ENCODE results near the gene FNDC11.
"Not testable (repeated sequence)": the region's sequence is repeated elsewhere in the genome, so short reads cannot be mapped to it uniquely, and the experiment has no call there.

Gene FNDC11

DNA sequence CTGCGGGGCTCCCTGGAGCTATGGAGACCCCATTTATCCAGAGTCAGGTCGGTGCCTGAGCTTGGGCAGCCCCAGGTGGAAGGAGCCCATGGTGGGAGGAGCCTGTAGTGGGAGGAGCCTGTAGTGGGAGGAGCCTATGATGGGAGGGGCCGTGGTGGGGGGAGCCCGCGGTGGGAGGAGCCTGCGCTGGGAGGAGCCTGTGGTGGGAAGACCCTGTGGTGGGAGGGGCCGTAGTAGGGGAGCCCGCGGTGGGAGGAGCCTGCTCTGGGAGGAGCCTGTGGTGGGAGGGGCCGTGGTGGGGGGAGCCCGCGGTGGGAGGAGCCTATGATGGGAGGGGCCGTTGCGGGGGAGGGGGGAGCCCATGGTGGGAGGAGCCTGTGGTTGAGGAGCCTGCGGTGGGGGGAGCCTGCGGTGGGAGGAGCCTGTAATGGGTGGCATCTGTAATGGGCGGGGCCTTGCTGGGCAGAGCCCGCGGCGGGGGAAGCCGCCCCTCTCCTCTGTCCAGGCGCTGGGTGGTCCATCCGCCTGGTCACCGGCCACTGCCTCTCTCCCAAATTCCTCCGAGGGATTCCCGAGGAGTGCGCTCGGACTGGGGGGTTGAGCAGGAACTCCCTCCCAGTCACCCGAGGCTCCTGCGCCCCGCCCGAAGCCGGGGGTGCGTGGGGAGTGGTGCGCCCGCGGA, 567 bp upstream of the FNDC11 start:
- peak; percentile 72 to 82 (median 81) for DNase-seq (ENCODE audit: low read depth in 3 of 3)

- DNase-seq (ENCODE audit: low read depth in 3 of 3), result no peak
Observed at GRCh38 chr20:63554361-63555278, 661 bp downstream of the FNDC11 start.

DNA sequence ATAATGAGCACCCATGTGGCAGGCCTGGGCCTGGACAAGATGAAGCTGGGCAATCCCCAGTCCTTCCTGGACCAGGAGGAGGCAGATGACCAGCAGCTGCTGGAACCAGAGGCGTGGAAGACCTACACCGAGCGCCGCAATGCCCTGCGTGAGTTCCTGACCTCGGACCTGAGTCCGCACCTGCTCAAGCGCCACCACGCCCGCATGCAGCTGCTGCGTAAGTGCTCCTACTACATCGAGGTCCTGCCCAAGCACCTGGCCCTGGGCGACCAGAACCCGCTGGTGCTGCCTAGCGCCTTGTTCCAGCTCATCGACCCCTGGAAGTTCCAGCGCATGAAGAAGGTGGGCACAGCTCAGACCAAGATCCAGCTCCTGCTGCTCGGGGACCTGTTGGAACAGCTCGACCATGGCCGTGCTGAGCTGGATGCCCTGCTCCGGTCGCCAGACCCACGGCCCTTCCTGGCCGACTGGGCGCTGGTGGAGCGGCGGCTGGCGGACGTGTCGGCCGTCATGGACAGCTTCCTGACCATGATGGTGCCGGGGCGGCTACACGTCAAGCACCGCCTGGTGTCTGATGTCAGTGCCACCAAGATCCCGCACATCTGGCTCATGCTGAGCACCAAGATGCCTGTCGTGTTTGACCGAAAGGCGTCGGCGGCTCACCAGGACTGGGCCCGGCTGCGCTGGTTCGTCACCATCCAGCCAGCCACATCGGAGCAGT, 1.9 kb downstream of the FNDC11 start:
- no peak for DNase-seq (ENCODE audit: low read depth in 3 of 3)

DNA sequence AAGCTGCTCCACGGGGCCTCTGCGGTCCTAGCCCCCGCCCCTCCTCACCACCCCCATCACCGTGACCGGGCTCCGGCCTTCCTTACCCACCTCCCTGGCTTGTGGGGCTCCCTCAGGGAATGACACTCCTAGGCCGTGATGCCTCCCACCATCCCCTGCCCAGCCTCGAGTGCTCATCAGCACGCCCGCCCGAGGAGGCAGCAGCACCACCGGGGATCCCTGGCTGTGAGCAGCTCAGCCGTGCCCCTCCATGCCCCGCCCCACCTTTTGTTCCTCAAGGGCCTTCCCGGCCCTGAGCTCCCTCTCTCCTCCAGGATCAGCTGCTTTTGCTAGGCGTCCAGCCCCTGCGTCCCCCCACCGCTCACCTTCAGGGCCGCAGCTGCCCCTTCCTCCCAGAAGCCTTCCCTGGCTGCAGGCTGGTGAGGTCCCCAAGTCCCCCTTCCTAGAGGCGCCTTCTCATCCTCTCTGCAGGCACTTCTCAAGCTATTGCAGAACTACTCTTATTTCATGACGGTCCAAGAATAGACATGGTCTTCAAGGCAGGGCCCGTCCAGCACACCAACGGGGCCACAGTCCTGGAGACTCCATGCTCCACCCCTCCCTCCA, 3.0 kb downstream of the FNDC11 start:
- no peak for DNase-seq (ENCODE audit: low read depth in 3 of 3)

- DNase-seq (ENCODE audit: low read depth in 3 of 3), result no peak
Observed at GRCh38 chr20:63557481-63557891, 3.5 kb downstream of the FNDC11 start.

- no peak for DNase-seq (ENCODE audit: low read depth in 3 of 3)
Observed at GRCh38 chr20:63558804-63559484, 5.0 kb downstream of the FNDC11 start.

DNA sequence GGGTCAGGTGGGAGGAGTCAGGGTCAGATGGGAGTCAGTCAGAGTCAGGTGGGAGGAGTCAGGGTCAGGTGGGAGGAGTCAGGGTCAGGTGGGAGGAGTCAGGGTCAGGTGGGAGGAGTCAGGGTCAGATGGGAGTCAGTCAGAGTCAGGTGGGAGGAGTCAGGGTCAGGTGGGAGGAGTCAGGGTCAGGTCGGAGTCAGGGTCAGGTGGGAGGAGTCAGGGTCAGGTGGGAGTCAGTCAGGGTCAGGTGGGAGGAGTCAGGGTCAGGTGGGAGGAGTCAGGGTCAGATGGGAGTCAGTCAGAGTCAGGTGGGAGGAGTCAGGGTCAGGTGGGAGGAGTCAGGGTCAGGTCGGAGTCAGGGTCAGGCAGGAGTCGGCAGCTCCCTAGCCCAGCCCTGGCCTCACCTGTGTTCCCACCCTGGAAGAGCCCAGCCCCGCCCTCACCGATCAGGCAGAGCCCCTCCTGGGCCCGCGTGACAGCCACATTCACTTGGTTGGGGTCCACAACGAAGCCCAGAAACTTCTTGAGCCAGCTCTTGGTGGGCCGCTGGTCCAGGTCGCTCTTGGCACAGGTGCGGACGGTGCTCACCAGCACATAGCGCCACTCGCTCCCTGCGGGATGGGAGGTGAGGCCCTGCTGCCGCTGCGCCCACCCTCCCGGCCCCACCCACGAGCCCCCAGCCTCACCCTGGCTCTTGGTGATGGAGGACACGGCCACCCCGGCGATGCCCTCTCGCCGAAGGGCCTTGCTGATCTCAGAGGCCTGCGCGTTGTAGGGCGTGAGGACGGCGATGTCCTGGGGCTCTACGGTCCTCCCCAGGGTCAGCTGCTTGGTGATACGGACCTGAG, 5.8 kb downstream of the FNDC11 start:
- not testable (repeated sequence) for DNase-seq (ENCODE audit: low read depth in 3 of 3)

DNA sequence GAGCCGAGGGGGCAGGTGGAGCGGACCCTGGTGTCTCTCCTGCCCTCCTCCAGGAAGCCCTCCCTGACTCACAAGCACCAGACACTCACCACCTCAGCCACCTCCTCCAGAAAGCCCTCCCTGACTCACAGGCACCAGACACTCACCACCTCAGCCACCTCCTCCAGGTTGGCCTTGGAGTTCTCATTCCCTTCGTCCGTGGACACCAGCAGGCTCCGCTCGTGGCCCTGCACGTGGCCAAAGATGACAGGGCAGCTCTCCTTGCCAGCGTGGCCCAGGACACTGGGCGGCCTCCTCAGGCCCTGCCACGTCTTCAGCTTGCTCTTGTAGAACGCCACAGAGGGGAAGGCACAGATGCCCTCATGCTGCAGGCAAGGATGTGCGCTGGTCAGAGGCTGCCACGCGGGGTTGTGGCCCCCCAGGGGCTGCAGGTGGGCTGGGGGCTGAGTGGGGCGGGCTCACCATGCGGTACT, 6.4 kb downstream of the FNDC11 start:
- DNase-seq (ENCODE audit: low read depth in 3 of 3), result no peak

DNA sequence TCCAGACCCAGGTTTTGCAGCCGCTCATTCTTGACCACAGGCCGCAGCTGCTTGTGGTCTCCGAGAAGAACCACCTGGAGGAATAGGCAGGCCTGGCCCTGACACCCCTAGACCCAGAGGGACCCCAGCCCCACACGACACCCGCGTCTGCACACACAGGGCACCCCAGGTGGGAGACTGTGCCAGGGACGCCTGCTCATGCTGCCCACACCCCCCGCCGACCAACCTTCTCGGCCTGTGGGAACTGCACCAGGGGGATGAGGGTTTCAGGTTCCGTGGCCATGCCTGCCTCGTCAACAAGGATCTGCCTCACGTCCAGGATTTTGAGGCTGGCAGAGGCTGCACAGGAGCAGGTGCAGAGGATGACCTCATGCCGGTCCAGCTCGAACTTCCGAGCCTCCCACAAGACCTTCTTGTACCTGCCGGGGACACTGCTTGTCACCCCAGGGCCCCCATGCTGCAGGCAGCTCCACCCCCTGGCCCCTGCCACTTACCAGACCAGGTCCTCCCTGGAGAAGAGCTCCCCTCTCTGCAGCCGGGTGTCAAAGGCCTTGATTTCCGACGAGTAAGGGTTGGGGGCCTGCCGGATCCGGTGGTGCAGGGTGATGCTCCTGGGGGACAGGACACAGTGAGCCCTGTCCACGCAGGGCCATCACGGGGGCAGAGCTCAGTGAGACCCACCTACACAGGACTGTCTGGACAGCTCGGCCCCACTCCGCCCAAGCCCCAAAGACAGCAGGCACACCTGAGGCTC, 7.1 kb downstream of the FNDC11 start:
- DNase-seq (ENCODE audit: low read depth in 3 of 3), result no peak

- DNase-seq (ENCODE audit: low read depth in 3 of 3), result no peak
Observed at GRCh38 chr20:63561624-63562396, 7.9 kb downstream of the FNDC11 start.

DNA sequence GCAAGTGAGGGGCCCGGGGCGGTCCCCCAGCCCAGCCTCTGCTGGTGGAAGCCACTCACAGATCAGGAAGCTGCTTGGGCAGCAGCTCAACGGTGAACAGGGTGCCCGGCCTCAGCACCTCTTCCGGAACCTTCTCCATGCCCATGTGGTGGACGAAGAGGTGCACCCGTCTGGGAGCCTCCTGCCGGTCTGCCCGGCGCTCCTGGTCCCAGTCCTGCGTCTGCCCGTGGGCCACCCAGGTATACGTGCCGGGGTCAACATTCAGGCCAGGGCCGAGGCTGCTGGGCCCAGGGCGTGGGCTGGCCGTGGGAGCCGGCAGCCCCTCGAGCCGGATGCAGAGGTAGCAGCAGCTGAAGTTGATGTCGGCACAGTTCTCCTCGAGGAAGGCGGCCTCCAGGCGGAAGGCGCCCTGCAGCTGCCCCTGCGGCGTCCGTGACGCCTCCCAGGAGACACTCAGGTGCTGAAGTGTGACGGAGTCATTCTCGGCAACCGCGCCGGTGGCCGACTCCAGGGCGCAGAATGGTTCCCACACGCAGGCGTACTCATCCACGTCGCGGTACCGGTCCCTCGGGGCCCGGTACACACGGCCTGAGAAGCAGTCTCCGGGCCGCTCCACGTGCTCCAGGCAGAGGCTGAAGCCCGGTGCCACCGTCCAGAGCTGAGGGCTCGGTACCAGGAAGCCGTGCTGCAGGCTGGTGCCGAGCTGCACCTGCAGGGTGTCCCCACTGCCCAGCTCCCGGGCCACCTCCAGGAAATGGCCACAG, 8.7 kb downstream of the FNDC11 start:
- no peak for DNase-seq (ENCODE audit: low read depth in 3 of 3)

- DNase-seq (ENCODE audit: low read depth in 3 of 3), result no peak
Observed at GRCh38 chr20:63563225-63563935, 9.4 kb downstream of the FNDC11 start.

GRCh38 chr20:63564036-63564810, 10.3 kb downstream of the FNDC11 start:
- no peak for DNase-seq (ENCODE audit: low read depth in 3 of 3)

DNA sequence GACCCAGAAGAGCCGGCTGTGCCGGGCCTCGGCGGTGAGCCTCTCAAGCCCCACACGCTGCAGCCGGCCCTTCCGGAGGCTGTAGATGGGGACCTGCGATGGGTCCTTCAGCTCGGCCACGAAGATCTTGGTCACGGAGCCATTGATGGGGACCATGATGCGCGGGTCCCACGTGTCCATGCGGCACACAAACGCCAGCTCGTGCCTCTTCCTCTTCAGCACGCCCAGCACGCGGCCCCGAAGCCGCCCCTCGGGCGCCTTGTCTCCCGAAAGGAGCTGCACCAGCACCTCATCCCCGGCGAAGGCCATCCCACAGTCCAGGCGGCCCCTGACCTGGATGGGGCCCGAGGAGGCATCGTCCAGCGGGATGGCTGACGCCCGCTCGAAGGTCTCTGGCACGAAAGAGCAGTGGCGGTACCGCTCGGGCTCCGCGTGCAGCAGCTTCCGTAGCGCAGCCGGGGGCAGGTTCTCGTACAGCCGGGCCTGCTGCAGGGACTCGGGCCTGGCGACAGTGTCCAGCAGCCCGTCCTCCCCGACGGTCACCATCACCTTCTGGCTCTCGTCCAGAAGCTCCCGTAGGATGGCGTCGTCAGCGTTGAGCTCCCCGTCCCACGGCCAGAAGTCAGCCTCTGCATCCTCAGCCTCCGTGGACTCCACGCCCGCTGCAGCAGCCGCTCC, 11.2 kb downstream of the FNDC11 start:
- no peak for DNase-seq (ENCODE audit: low read depth in 3 of 3)

- DNase-seq (ENCODE audit: low read depth in 3 of 3), result no peak
Observed at GRCh38 chr20:63565699-63566335, 11.9 kb downstream of the FNDC11 start.

Data from stimulated activated CD4-positive, alpha-beta T cell treated with anti-CD3 and anti-CD28 coated beads, TNF-alpha, amount 100 ng/mL, for 24 hours (primary cell).